K562 (cell line): ENCODE results near the gene AHNAK. TPM values are rescaled to one million over a fixed set of nuclear protein-coding genes. Genes with fewer than 3 reads are reported as not detected.
A peak's percentile ranks its signal among the peaks of the same experiment; 100 is the strongest.

Experiments used
- ATAC-seq: fragments of 200-7000 bp; cut with Tn5 transposase; 3 replicates; pipeline ENCODE4 v1.9.1; 2020; ENCODE audit warnings: moderate library complexity
- BruUV-seq: library from RNA; stranded (reverse); fragments of 400-500 nt; replicated peaks from 2 replicates; lab custom pipeline; 2021; lab: Mats Ljungman, UMichigan
- CTCF ChIA-PET: fragments of 300-600 bp; formaldehyde crosslinking; extraction: SDS; loops from one replicate; lab custom pipeline; 2021; ENCODE audit warnings: low intra/inter-chr PET ratio; lab: Yijun Ruan, JAX
- POLR2A ChIA-PET: fragments of 300-600, 350-650 bp; sonication (Branson Sonifier 250); formaldehyde crosslinking; extraction: SDS; loops from one replicate; lab custom pipeline; 2021; ENCODE audit warnings: antibody characterized with exemption, inconsistent platforms; lab: Yijun Ruan, JAX
- DNase-seq, 4 experiments: peaks; one replicate each; pipeline versions ENCODE4 v3.0.0 to v3.0.0-alpha.2; 2011 to 2018; ENCODE audit warnings: low spot score in 3 of 4, mixed read lengths in 3 of 4; ENCODE audit errors: extremely low read depth in 1 of 4
- FAIRE-seq: peaks from 2 replicates; lab custom pipeline; 2011; peaks lifted over from hg19 to GRCh38; lab: Jason Lieb, UNC
- H2AFZ ChIP-seq: 2 replicates; pipeline ENCODE4 v1.6.0; 2011; ENCODE audit warnings: low read depth, low read length, control low read depth, inconsistent platforms
- H3K27ac ChIP-seq: fragments of 200-600 bp; 3 replicates; pipeline ENCODE4 v1.8.0; 2011; ENCODE audit warnings: low read depth, mild to moderate bottlenecking, control low read depth, inconsistent platforms, low read length, moderate library complexity, mixed read lengths; ENCODE audit errors: extremely low read depth
- H3K27me3 ChIP-seq, 2 experiments: fragments of 300-600 bp in 1 of 2; 2 replicates in 1 of 2; 3 replicates in 1 of 2; pipeline versions ENCODE4 v1.6.0 to v1.8.0; 2011; ENCODE audit warnings: inconsistent platforms in 2 of 2, low read length in 2 of 2, mild to moderate bottlenecking in 1 of 2, mixed read lengths in 1 of 2, moderate library complexity in 1 of 2; ENCODE audit not compliant: control insufficient read depth in 2 of 2, insufficient read depth in 2 of 2
- H3K36me3 ChIP-seq: fragments of 300-600 bp; 3 replicates; pipeline ENCODE4 v1.8.0; 2011; ENCODE audit warnings: mild to moderate bottlenecking, low read length, inconsistent platforms; ENCODE audit not compliant: control insufficient read depth, insufficient read depth
- H3K4me1 ChIP-seq, 2 experiments: fragments of 200-600 bp in 1 of 2; replicated peaks in 1 of 2; 2 replicates in 1 of 2; 3 replicates in 1 of 2; pipeline versions ENCODE4 v1.5.1 to v1.8.0; 2011; ENCODE audit warnings: inconsistent platforms in 2 of 2, low read length in 2 of 2, mild to moderate bottlenecking in 1 of 2, mixed read lengths in 1 of 2, moderate library complexity in 1 of 2; ENCODE audit not compliant: control insufficient read depth in 2 of 2, insufficient read depth in 2 of 2
- H3K4me2 ChIP-seq: 2 replicates; pipeline ENCODE4 v1.6.1; 2011; ENCODE audit warnings: low read length, control low read depth, inconsistent platforms, mixed read lengths; ENCODE audit not compliant: insufficient read depth
- H3K4me3 ChIP-seq: fragments of 200-600 bp; sonication (generic), shearing (Covaris generic); 2 replicates; pipeline ENCODE4 v1.5.1; 2016; ENCODE audit warnings: control low read depth, inconsistent platforms
- H3K79me2 ChIP-seq: fragments of 200-600 bp; 3 replicates; pipeline ENCODE4 v1.8.0; 2011; ENCODE audit warnings: low read length, inconsistent platforms; ENCODE audit not compliant: control insufficient read depth, insufficient read depth
- H3K9ac ChIP-seq, 2 experiments: 2 replicates each; pipeline versions ENCODE4 v1.6.0 to v1.6.1; 2011; ENCODE audit warnings: low read depth in 2 of 2, low read length in 2 of 2, control low read depth in 1 of 2, inconsistent platforms in 1 of 2, mild to moderate bottlenecking in 1 of 2, mixed read lengths in 1 of 2; ENCODE audit not compliant: insufficient read depth in 1 of 2
- H3K9me1 ChIP-seq: one replicate; pipeline ENCODE4 v1.6.0; 2011; ENCODE audit warnings: inconsistent platforms, mild to moderate bottlenecking, low read length, moderate library complexity; ENCODE audit not compliant: control insufficient read depth, insufficient read depth
- H3K9me3 ChIP-seq: replicated peaks from 2 replicates; pipeline ENCODE4 v1.5.1; 2011; ENCODE audit warnings: low read depth, low read length, inconsistent platforms; ENCODE audit not compliant: control insufficient read depth, insufficient read depth
- H4K20me1 ChIP-seq: replicated peaks from 2 replicates; pipeline ENCODE4 v1.6.1; 2011; ENCODE audit warnings: low read length, inconsistent platforms, mixed read lengths; ENCODE audit not compliant: control insufficient read depth, insufficient read depth
- GATA2 ChIP-seq: sonication (generic); formaldehyde crosslinking; IDR thresholded peaks from 2 replicates; pipeline ENCODE4 v1.4.0; 2020; ENCODE audit warnings: mild to moderate bottlenecking, missing genetic modification reagents
- GTF2A2 ChIP-seq: IDR thresholded peaks from 2 replicates; pipeline ENCODE4 v1.6.1; 2016; ENCODE audit warnings: mild to moderate bottlenecking, missing genetic modification characterization, missing compliant biosample characterization
- HDAC1 ChIP-seq, 2 experiments: fragments of 450-650 bp; IDR thresholded peaks; 2 replicates each; pipeline ENCODE4 v1.6.1; 2016 to 2017; ENCODE audit warnings: inconsistent platforms in 1 of 2, mild to moderate bottlenecking in 1 of 2, moderate library complexity in 1 of 2
- HMGN3 ChIP-seq: IDR thresholded peaks from 2 replicates; pipeline ENCODE4 v1.6.1; 2011; ENCODE audit warnings: borderline replicate concordance, low read depth, mild to moderate bottlenecking, mixed read lengths, low read length; ENCODE audit not compliant: insufficient read length; ENCODE audit errors: extremely low read depth
- IFI16 ChIP-seq: fragments of 250-450 bp; sonication (Bioruptor Pico); IDR thresholded peaks from 2 replicates; pipeline ENCODE4 v2.1.2; 2022; ENCODE audit warnings: mild to moderate bottlenecking, inconsistent platforms
- L3MBTL2 ChIP-seq: fragments of 450-650 bp; IDR thresholded peaks from 2 replicates; pipeline ENCODE4 v1.6.1; 2016; ENCODE audit warnings: mild to moderate bottlenecking, moderate library complexity
- PHB2 ChIP-seq: fragments of 450-650 bp; IDR thresholded peaks from 2 replicates; pipeline ENCODE4 v1.6.1; 2017; ENCODE audit warnings: low read depth
- RCOR1 ChIP-seq, 2 experiments: IDR thresholded peaks; 2 replicates each; pipeline ENCODE4 v1.6.1; 2012; ENCODE audit warnings: low read depth in 2 of 2, low read length in 2 of 2, borderline replicate concordance in 1 of 2, improper control_type of control experiment in 1 of 2
- RFX5 ChIP-seq: IDR thresholded peaks from 2 replicates; pipeline ENCODE4 v1.6.1; 2011; ENCODE audit warnings: low read depth, mild to moderate bottlenecking, improper control_type of control experiment, low read length
- SPI1 ChIP-seq: IDR thresholded peaks from 2 replicates; pipeline ENCODE4 v1.6.1; 2011; ENCODE audit warnings: low read depth, low read length, control low read depth, borderline replicate concordance
- ZBTB7A ChIP-seq: IDR thresholded peaks from 2 replicates; pipeline ENCODE4 v1.6.1; 2011; ENCODE audit warnings: low read depth, mild to moderate bottlenecking, low read length, moderate library complexity, borderline replicate concordance; ENCODE audit not compliant: control insufficient read depth
- ZNF77 ChIP-seq: fragments of 250-450 bp; sonication (Bioruptor Pico); IDR thresholded peaks from 2 replicates; pipeline ENCODE4 v1.5.0; 2020
- WGBS: fragments of 100-300 bp; shearing (Covaris generic); methylation state at CpG from one replicate; pipeline ENCODE4 v1.1.6; 2016; ENCODE audit warnings: low coverage, mixed read lengths; ENCODE audit not compliant: insufficient coverage; ENCODE audit errors: missing lambda C conversion rate; 5-methylcytosine and 5-hydroxymethylcytosine counted together
- in situ Hi-C: fragments of 300-500 bp; cut with MboI; formaldehyde crosslinking; loops from 4 replicates; pipeline ENCODE4 v1.15.0; 2018; ENCODE audit warnings: inconsistent platforms, mixed read lengths
- intact Hi-C: fragments of 100-400 bp; cut with micrococcal nuclease; formaldehyde crosslinking; loops from 2 replicates; pipeline ENCODE4 v1.14.2; 2022
- polyA plus RNA-seq, 8 experiments: library from polyadenylated mRNA; depleted of rRNA in 4 of 8; stranded (reverse) in 5 of 8; unstranded in 3 of 8; fragments of >200 nt; fragmentation: Nextera tagmentation in 2 of 8; fragmentation: Illumina TruSeq in 1 of 8; extraction: Ambion mirVana in 2 of 8; extraction: Trizol in 1 of 8; gene quantifications; 2 replicates each; pipeline versions ENCODE4 v1.2.1 to v1.2.3, GENCODE V29; 2011 to 2014; ENCODE audit warnings: inconsistent platforms in 1 of 8, missing spikeins in 1 of 8
- total RNA-seq, 7 experiments: library from RNA; depleted of rRNA in 6 of 7; stranded (reverse); fragments of >200 nt in 6 of 7; fragmentation: Illumina TruSeq in 2 of 7; extraction: Trizol in 2 of 7; gene quantifications; 2 replicates each; pipeline versions ENCODE4 v1.2.1 to v1.2.3, GENCODE V29; 2011 to 2021; ENCODE audit warnings: low replicate concordance in 1 of 7
- TF ChIP-seq, protein P1 (sequence below), 2 experiments: IDR thresholded peaks in 1 of 2; conservative IDR thresholded peaks in 1 of 2; 2 replicates each; pipeline ENCODE4 v1.6.1; 2016; ENCODE audit warnings: low read depth in 2 of 2, mild to moderate bottlenecking in 1 of 2, missing compliant biosample characterization in 1 of 2, missing genetic modification characterization in 1 of 2, moderate library complexity in 1 of 2
- TF ChIP-seq, protein P2 (sequence below), 3 experiments: fragments of 200-800 bp in 1 of 3; fragments of 250-450 bp in 1 of 3; fragments of 450-650 bp in 1 of 3; sonication (Bioruptor Pico) in 1 of 3; sonication (Bioruptor generic) in 1 of 3; formaldehyde crosslinking in 1 of 3; IDR thresholded peaks; 2 replicates each; pipeline versions ENCODE4 v1.6.1 to v1.8.0; 2016 to 2022; ENCODE audit warnings: mild to moderate bottlenecking in 2 of 3, missing genetic modification characterization in 2 of 3, missing compliant biosample characterization in 1 of 3, moderate library complexity in 1 of 3

Gene AHNAK
- total and polyA plus RNA-seq, 9 of the 15 experiments (the other 6 are each of a cell fraction or from before 2014, with no cell fraction given): 1.5 to 89.7 (median 45.0) TPM

DNA sequence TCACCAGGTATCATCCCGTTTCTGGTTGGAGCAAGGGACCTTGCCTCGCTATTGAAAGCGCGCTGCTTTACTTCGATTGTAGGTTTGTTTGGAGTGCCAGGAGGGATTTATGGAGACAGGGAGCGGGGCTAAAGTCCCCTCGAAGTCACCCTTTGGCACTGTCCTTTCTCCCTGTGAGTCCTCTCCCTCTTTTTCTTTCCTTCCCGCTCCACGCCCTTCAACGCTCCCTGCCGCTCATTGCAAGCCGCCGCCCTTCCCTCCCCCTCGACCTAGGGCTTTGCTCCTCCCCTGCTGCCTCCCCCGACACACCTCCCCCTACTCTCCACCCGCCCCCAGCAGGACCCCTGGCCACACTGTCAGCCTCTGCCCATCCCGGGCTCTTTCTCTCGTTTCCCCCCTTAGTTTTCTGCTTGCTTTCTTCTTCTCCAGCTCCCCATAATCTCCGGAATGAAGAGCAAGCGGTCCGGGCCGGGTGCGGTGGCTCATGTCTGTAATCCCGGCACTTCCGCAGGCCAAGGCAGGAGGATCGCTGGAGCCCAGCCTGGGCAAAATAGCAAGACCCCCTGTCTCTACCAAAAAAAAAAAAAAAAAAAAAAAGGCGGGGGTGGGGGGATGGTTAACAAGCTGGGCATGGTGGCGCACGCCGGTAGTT is 41.0 kb downstream of the AHNAK start:
- no peaks in the 10 kb centered on the region for H3K9me1 ChIP-seq
- H3K4me3 ChIP-seq: peak overlapping the region; percentile 17; the same call in 1 of the 2 replicates
- peak overlapping the region; percentile 94 for H2AFZ ChIP-seq
- 40% methylated on average over 18 of the region's 30 CpGs for WGBS
- H3K27ac ChIP-seq: peak overlapping the region; percentile 13; the same call in 1 of the 3 replicates
- peaks cover 51 to 56% of the 10 kb centered on the region in 2 experiments for H3K4me1 ChIP-seq
- BruUV-seq: no TSS peak
- CTCF ChIA-PET: no interaction called here
- peak overlapping the region; percentile 61 for H3K4me2 ChIP-seq
- peak overlapping the region; percentile 39 to 68 for H3K9ac ChIP-seq
- H3K36me3 ChIP-seq: no peaks in the 10 kb centered on the region
- H3K9me3 ChIP-seq: no peaks in the 10 kb centered on the region
- FAIRE-seq (no peak), DNase-seq (peak; percentile 56 to 66 (median 66)), ATAC-seq (peak; percentile 67)
- in situ Hi-C loops (no loop called here), intact Hi-C loops (loop anchor here (10.0 kb wide), 1 partner anchor 81 kb away; no protein-coding TSS in a partner anchor)
- H3K27me3 ChIP-seq: no peaks in the 10 kb centered on the region
- no peaks in the 10 kb centered on the region for H4K20me1 ChIP-seq
- no peaks in the 10 kb centered on the region for H3K79me2 ChIP-seq
- POLR2A ChIA-PET: interaction anchor here (0.6 kb wide), 1 partner anchor 56 kb away, joined by 4 read pairs; no protein-coding TSS in a partner anchor
- no peak for TF ChIP-seq HMGN3
- TF ChIP-seq GATA2 (CRISPR knock-in tag): no peak
- TF ChIP-seq L3MBTL2: no peak; the same call in none of the 2 replicates
- TF ChIP-seq HDAC1 (IDR thresholded peaks at IDR 0.05): peak in 1 of 2 experiments; percentile 19; a peak in 1 of 4 replicates
- TF ChIP-seq ZNF77 (CRISPR knock-in tag): no peak
- 0 out of 2 replicates have a peak, but pooled peaks have one; percentile 12 for TF ChIP-seq SPI1
- TF ChIP-seq ZBTB7A: peak; percentile 77; the same call in 1 of the 2 replicates
- no peak for TF ChIP-seq PHB2
- TF ChIP-seq, protein P1, sequence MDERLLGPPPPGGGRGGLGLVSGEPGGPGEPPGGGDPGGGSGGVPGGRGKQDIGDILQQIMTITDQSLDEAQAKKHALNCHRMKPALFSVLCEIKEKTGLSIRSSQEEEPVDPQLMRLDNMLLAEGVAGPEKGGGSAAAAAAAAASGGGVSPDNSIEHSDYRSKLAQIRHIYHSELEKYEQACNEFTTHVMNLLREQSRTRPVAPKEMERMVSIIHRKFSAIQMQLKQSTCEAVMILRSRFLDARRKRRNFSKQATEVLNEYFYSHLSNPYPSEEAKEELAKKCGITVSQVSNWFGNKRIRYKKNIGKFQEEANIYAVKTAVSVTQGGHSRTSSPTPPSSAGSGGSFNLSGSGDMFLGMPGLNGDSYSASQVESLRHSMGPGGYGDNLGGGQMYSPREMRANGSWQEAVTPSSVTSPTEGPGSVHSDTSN (CRISPR knock-in tag; IDR thresholded peaks at IDR 0.05; ENCODE audit: low read depth): no peak
- TF ChIP-seq, protein P1 (tag; conservative IDR thresholded peaks at IDR 0.05; ENCODE audit: low read depth): 0 out of 2 replicates have a peak, but pooled peaks have one; percentile 15
- TF ChIP-seq, protein P2, sequence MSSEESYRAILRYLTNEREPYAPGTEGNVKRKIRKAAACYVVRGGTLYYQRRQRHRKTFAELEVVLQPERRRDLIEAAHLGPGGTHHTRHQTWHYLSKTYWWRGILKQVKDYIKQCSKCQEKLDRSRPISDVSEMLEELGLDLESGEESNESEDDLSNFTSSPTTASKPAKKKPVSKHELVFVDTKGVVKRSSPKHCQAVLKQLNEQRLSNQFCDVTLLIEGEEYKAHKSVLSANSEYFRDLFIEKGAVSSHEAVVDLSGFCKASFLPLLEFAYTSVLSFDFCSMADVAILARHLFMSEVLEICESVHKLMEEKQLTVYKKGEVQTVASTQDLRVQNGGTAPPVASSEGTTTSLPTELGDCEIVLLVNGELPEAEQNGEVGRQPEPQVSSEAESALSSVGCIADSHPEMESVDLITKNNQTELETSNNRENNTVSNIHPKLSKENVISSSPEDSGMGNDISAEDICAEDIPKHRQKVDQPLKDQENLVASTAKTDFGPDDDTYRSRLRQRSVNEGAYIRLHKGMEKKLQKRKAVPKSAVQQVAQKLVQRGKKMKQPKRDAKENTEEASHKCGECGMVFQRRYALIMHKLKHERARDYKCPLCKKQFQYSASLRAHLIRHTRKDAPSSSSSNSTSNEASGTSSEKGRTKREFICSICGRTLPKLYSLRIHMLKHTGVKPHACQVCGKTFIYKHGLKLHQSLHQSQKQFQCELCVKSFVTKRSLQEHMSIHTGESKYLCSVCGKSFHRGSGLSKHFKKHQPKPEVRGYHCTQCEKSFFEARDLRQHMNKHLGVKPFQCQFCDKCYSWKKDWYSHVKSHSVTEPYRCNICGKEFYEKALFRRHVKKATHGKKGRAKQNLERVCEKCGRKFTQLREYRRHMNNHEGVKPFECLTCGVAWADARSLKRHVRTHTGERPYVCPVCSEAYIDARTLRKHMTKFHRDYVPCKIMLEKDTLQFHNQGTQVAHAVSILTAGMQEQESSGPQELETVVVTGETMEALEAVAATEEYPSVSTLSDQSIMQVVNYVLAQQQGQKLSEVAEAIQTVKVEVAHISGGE (CRISPR knock-in tag; IDR thresholded peaks at IDR 0.05): no peak
- no peak for TF ChIP-seq GTF2A2 (tag)
- no peak for TF ChIP-seq IFI16
- 0 out of 4 replicates have a peak, but pooled peaks of 1 of the 2 experiments have one; percentile 15 for TF ChIP-seq RCOR1 (IDR thresholded peaks at IDR 0.05; ENCODE audit: borderline replicate concordance in 1 of 2, low read depth in 2 of 2, low read length in 2 of 2)
- no peak for TF ChIP-seq RFX5
